Measurements from ENCODE around the gene MYO5A.
"Not testable (repeated sequence)": the region's sequence is repeated elsewhere in the genome, so short reads cannot be mapped to it uniquely, and the experiment has no call there.

- TF ChIP-seq, protein P1, sequence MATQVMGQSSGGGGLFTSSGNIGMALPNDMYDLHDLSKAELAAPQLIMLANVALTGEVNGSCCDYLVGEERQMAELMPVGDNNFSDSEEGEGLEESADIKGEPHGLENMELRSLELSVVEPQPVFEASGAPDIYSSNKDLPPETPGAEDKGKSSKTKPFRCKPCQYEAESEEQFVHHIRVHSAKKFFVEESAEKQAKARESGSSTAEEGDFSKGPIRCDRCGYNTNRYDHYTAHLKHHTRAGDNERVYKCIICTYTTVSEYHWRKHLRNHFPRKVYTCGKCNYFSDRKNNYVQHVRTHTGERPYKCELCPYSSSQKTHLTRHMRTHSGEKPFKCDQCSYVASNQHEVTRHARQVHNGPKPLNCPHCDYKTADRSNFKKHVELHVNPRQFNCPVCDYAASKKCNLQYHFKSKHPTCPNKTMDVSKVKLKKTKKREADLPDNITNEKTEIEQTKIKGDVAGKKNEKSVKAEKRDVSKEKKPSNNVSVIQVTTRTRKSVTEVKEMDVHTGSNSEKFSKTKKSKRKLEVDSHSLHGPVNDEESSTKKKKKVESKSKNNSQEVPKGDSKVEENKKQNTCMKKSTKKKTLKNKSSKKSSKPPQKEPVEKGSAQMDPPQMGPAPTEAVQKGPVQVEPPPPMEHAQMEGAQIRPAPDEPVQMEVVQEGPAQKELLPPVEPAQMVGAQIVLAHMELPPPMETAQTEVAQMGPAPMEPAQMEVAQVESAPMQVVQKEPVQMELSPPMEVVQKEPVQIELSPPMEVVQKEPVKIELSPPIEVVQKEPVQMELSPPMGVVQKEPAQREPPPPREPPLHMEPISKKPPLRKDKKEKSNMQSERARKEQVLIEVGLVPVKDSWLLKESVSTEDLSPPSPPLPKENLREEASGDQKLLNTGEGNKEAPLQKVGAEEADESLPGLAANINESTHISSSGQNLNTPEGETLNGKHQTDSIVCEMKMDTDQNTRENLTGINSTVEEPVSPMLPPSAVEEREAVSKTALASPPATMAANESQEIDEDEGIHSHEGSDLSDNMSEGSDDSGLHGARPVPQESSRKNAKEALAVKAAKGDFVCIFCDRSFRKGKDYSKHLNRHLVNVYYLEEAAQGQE (IDR thresholded peaks at IDR 0.05; ENCODE audit: insufficient replicate concordance, low read depth) = not testable (repeated sequence)
- TF ChIP-seq, protein P2, sequence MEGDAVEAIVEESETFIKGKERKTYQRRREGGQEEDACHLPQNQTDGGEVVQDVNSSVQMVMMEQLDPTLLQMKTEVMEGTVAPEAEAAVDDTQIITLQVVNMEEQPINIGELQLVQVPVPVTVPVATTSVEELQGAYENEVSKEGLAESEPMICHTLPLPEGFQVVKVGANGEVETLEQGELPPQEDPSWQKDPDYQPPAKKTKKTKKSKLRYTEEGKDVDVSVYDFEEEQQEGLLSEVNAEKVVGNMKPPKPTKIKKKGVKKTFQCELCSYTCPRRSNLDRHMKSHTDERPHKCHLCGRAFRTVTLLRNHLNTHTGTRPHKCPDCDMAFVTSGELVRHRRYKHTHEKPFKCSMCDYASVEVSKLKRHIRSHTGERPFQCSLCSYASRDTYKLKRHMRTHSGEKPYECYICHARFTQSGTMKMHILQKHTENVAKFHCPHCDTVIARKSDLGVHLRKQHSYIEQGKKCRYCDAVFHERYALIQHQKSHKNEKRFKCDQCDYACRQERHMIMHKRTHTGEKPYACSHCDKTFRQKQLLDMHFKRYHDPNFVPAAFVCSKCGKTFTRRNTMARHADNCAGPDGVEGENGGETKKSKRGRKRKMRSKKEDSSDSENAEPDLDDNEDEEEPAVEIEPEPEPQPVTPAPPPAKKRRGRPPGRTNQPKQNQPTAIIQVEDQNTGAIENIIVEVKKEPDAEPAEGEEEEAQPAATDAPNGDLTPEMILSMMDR (IDR thresholded peaks at IDR 0.05; ENCODE audit: insufficient read depth, low read length) = not testable (repeated sequence)
- TF ChIP-seq POLR2AphosphoS5 (IDR thresholded peaks at IDR 0.05; ENCODE audit: low read depth); GABPA (IDR thresholded peaks at IDR 0.05; ENCODE audit: low read depth); SPI1 (IDR thresholded peaks at IDR 0.05; ENCODE audit: borderline replicate concordance, low read depth): not testable (repeated sequence)
Measured at GRCh38 chr15:52439042-52439441, 89.6 kb downstream of the MYO5A start.
